Measurements from ENCODE around the gene CNOT6L. TPM values are rescaled to one million over a fixed set of nuclear protein-coding genes. Genes with fewer than 3 reads are reported as not detected.
A peak's percentile ranks its signal among the peaks of the same experiment; 100 is the strongest.

The CNOT6L gene
- total RNA-seq, 2 donors from 2014 or later, result 142 to 160 TPM

- DNase-seq (no peak), ATAC-seq (no peak)
- Mint-ChIP-seq H3K4me3 (no peak overlapping the region), H3K4me1 (peaks cover 3% of the 10 kb centered on the region), H3K36me3 (ENCODE audit: low read depth) (no peaks in the 10 kb centered on the region), H3K27ac (no peak overlapping the region), H3K27me3 (no peaks in the 10 kb centered on the region)
- no peaks in the 10 kb centered on the region for H3K9me3 ChIP-seq (ENCODE audit: control insufficient read depth, low read length, poor library complexity, severe bottlenecking)
Observed at GRCh38 chr4:77845400-77845799, 26.2 kb upstream of the CNOT6L start.

- H3K27ac Mint-ChIP-seq, result no peak overlapping the region
- no peaks in the 10 kb centered on the region for H3K9me3 ChIP-seq (ENCODE audit: control insufficient read depth, low read length, poor library complexity, severe bottlenecking)
- H3K36me3 Mint-ChIP-seq (ENCODE audit: low read depth), result no peaks in the 10 kb centered on the region
- peaks cover 6% of the 10 kb centered on the region for H3K4me1 Mint-ChIP-seq
- ATAC-seq, result no peak
- H3K27me3 Mint-ChIP-seq, result no peaks in the 10 kb centered on the region
- DNase-seq, result no peak
- no peak overlapping the region for H3K4me3 Mint-ChIP-seq
Observed at GRCh38 chr4:77844363-77844762, 25.2 kb upstream of the CNOT6L start.

- no peak overlapping the region for H3K4me3 Mint-ChIP-seq
- H3K4me1 Mint-ChIP-seq, result peaks cover 6% of the 10 kb centered on the region
- DNase-seq, result no peak
Observed at GRCh38 chr4:77843628-77844027, 24.5 kb upstream of the CNOT6L start.

GRCh38 chr4:77834403-77834802 is 15.2 kb upstream of the CNOT6L start:
- Mint-ChIP-seq H3K4me1 (peaks cover 3% of the 10 kb centered on the region), H3K4me3 (no peak overlapping the region), H3K27ac (no peak overlapping the region), H3K27me3 (no peaks in the 10 kb centered on the region), H3K36me3 (ENCODE audit: low read depth) (no peaks in the 10 kb centered on the region)
- no peaks in the 10 kb centered on the region for H3K9me3 ChIP-seq (ENCODE audit: control insufficient read depth, low read length, poor library complexity, severe bottlenecking)
- DNase-seq, result no peak
- no peak for ATAC-seq

More at GRCh38 chr4:77843628-77844027, 24.5 kb upstream of the CNOT6L start:
- Mint-ChIP-seq H3K27me3 (no peaks in the 10 kb centered on the region), H3K27ac (no peak overlapping the region), H3K36me3 (ENCODE audit: low read depth) (no peaks in the 10 kb centered on the region)
- no peak for ATAC-seq
- no peaks in the 10 kb centered on the region for H3K9me3 ChIP-seq (ENCODE audit: control insufficient read depth, low read length, poor library complexity, severe bottlenecking)

GRCh38 chr4:77833126-77833724 is 14.1 kb upstream of the CNOT6L start:
- no peaks in the 10 kb centered on the region for H3K9me3 ChIP-seq (ENCODE audit: control insufficient read depth, low read length, poor library complexity, severe bottlenecking)
- ATAC-seq (no peak), DNase-seq (no peak)
- Mint-ChIP-seq H3K27me3 (no peaks in the 10 kb centered on the region), H3K4me3 (no peak overlapping the region), H3K4me1 (peaks cover 3% of the 10 kb centered on the region), H3K36me3 (ENCODE audit: low read depth) (no peaks in the 10 kb centered on the region), H3K27ac (no peak overlapping the region)

- no peaks in the 10 kb centered on the region for H3K36me3 Mint-ChIP-seq (ENCODE audit: low read depth)
- peak overlapping the region; percentile 91 for H3K27ac Mint-ChIP-seq
- H3K4me1 Mint-ChIP-seq, result peaks cover 20% of the 10 kb centered on the region
- ATAC-seq (peak; percentile 82), DNase-seq (no peak)
- no peaks in the 10 kb centered on the region for H3K27me3 Mint-ChIP-seq
- peak overlapping the region; percentile 71 for H3K4me3 Mint-ChIP-seq
- H3K9me3 ChIP-seq (ENCODE audit: control insufficient read depth, low read length, poor library complexity, severe bottlenecking), result no peaks in the 10 kb centered on the region
Observed at GRCh38 chr4:77827343-77827742, 8.2 kb upstream of the CNOT6L start.

- peaks cover 30% of the 10 kb centered on the region for H3K4me1 Mint-ChIP-seq
Observed at GRCh38 chr4:77826275-77826674, 7.1 kb upstream of the CNOT6L start.

GRCh38 chr4:77821775-77822174 is 2.6 kb upstream of the CNOT6L start:
- no peak for DNase-seq
- peaks cover 44% of the 10 kb centered on the region for H3K4me1 Mint-ChIP-seq
- H3K9me3 ChIP-seq (ENCODE audit: control insufficient read depth, low read length, poor library complexity, severe bottlenecking), result no peaks in the 10 kb centered on the region
- no peaks in the 10 kb centered on the region for H3K27me3 Mint-ChIP-seq
- peak overlapping the region; percentile 99 for H3K27ac Mint-ChIP-seq
- peak; percentile 15 for ATAC-seq
- peak overlapping the region; percentile 99 for H3K4me3 Mint-ChIP-seq
- peaks cover 14% of the 10 kb centered on the region for H3K36me3 Mint-ChIP-seq (ENCODE audit: low read depth)

More at GRCh38 chr4:77826275-77826674, 7.1 kb upstream of the CNOT6L start:
- DNase-seq, result no peak
- no peak overlapping the region for H3K4me3 Mint-ChIP-seq
- H3K36me3 Mint-ChIP-seq (ENCODE audit: low read depth), result no peaks in the 10 kb centered on the region
- H3K27ac Mint-ChIP-seq, result peak overlapping the region; percentile 91
- ATAC-seq, result no peak
- no peaks in the 10 kb centered on the region for H3K27me3 Mint-ChIP-seq
- no peaks in the 10 kb centered on the region for H3K9me3 ChIP-seq (ENCODE audit: control insufficient read depth, low read length, poor library complexity, severe bottlenecking)

- no peaks in the 10 kb centered on the region for H3K9me3 ChIP-seq (ENCODE audit: control insufficient read depth, low read length, poor library complexity, severe bottlenecking)
- Mint-ChIP-seq H3K27me3 (no peaks in the 10 kb centered on the region), H3K27ac (peak overlapping the region; percentile 99), H3K4me1 (peaks cover 44% of the 10 kb centered on the region), H3K4me3 (peak overlapping the region; percentile 99), H3K36me3 (ENCODE audit: low read depth) (peaks cover 14% of the 10 kb centered on the region)
- DNase-seq (no peak), ATAC-seq (no peak)
Observed at GRCh38 chr4:77820649-77821561, 1.7 kb upstream of the CNOT6L start.

- Mint-ChIP-seq H3K27ac (peak overlapping the region; percentile 99), H3K4me3 (peak overlapping the region; percentile 99), H3K36me3 (ENCODE audit: low read depth) (peaks cover 14% of the 10 kb centered on the region), H3K4me1 (peaks cover 49% of the 10 kb centered on the region), H3K27me3 (no peaks in the 10 kb centered on the region)
- no peaks in the 10 kb centered on the region for H3K9me3 ChIP-seq (ENCODE audit: control insufficient read depth, low read length, poor library complexity, severe bottlenecking)
- peak; percentile 92 to 96 (median 95) for DNase-seq
- ATAC-seq, result peak; percentile 81
Observed at GRCh38 chr4:77819843-77820648, 878 bp upstream of the CNOT6L start.

- H3K4me3 Mint-ChIP-seq, result peak overlapping the region; percentile 99
- peak; percentile 55 for ATAC-seq
- no peaks in the 10 kb centered on the region for H3K27me3 Mint-ChIP-seq
- peak; percentile 75 to 85 (median 80) for DNase-seq
- H3K36me3 Mint-ChIP-seq (ENCODE audit: low read depth), result peaks cover 14% of the 10 kb centered on the region
- peak overlapping the region; percentile 99 for H3K27ac Mint-ChIP-seq
- no peaks in the 10 kb centered on the region for H3K9me3 ChIP-seq (ENCODE audit: control insufficient read depth, low read length, poor library complexity, severe bottlenecking)
- peaks cover 49% of the 10 kb centered on the region for H3K4me1 Mint-ChIP-seq
Observed at GRCh38 chr4:77819404-77819842, 255 bp upstream of the CNOT6L start.

- peak; percentile 17 to 32 (median 30) for DNase-seq
- ATAC-seq, result peak; percentile 6
- peak overlapping the region; percentile 99 for H3K27ac Mint-ChIP-seq
- H3K27me3 Mint-ChIP-seq, result no peaks in the 10 kb centered on the region
- H3K36me3 Mint-ChIP-seq (ENCODE audit: low read depth), result peaks cover 14% of the 10 kb centered on the region
- H3K4me3 Mint-ChIP-seq, result peak overlapping the region; percentile 99
- no peaks in the 10 kb centered on the region for H3K9me3 ChIP-seq (ENCODE audit: control insufficient read depth, low read length, poor library complexity, severe bottlenecking)
- peaks cover 59% of the 10 kb centered on the region for H3K4me1 Mint-ChIP-seq
Observed at GRCh38 chr4:77818073-77818601, 1.0 kb downstream of the CNOT6L start.

Measured in T-helper 17 cell (primary cell).